HepG2 (cell line): ENCODE data around the gene CD36.

Source experiments
- ATF7-NPFF ChIP-seq: sonication (generic); formaldehyde crosslinking; IDR thresholded peaks from 2 replicates; pipeline ENCODE4 v1.8.1; 2023; ENCODE audit warnings: mild to moderate bottlenecking, low read depth, missing genetic modification reagents, moderate library complexity
- CHD4 ChIP-seq: fragments of 200-600 bp; sonication (generic); IDR thresholded peaks from 2 replicates; pipeline ENCODE4 v1.7.0; 2017; ENCODE audit warnings: mild to moderate bottlenecking, low read length, borderline replicate concordance
- EP300 ChIP-seq, 3 experiments: sonication (generic) in 1 of 3; formaldehyde crosslinking in 1 of 3; IDR thresholded peaks; 2 replicates each; pipeline versions ENCODE4 v1.5.1 to v1.6.1; 2011 to 2020; ENCODE audit warnings: low read depth in 2 of 3, low read length in 2 of 3, borderline replicate concordance in 1 of 3, improper control_type of control experiment in 1 of 3, mild to moderate bottlenecking in 1 of 3, missing genetic modification reagents in 1 of 3, moderate library complexity in 1 of 3
- HDAC2 ChIP-seq: sonication (generic); formaldehyde crosslinking; IDR thresholded peaks from 2 replicates; pipeline ENCODE4 v1.4.0; 2020; ENCODE audit warnings: missing genetic modification reagents
- NR2C2 ChIP-seq: sonication (generic); formaldehyde crosslinking; IDR thresholded peaks from 2 replicates; pipeline ENCODE4 v1.4.0; 2020; ENCODE audit warnings: missing genetic modification reagents, mild to moderate bottlenecking, moderate library complexity, borderline replicate concordance
- POLR2A ChIP-seq, 2 experiments: IDR thresholded peaks; 2 replicates each; pipeline ENCODE4 v1.6.1; 2011; ENCODE audit warnings: low read depth in 2 of 2, low read length in 2 of 2, mild to moderate bottlenecking in 1 of 2, moderate library complexity in 1 of 2; ENCODE audit not compliant: insufficient read depth in 1 of 2
- ZMYM2 ChIP-seq: sonication (generic); formaldehyde crosslinking; IDR thresholded peaks from 2 replicates; pipeline ENCODE4 v1.8.0; 2022; ENCODE audit warnings: mild to moderate bottlenecking, missing genetic modification reagents
- ZNF143 ChIP-seq: sonication (generic); formaldehyde crosslinking; IDR thresholded peaks from 2 replicates; pipeline ENCODE4 v1.4.0; 2020; ENCODE audit warnings: missing genetic modification reagents
- ZNF282 ChIP-seq: fragments of 450-650 bp; IDR thresholded peaks from 2 replicates; pipeline ENCODE4 v1.6.1; 2018; ENCODE audit not compliant: partially characterized antibody
- TF ChIP-seq, protein P1 (sequence below): sonication (generic); formaldehyde crosslinking; IDR thresholded peaks from 2 replicates; pipeline ENCODE4 v1.5.0; 2020; ENCODE audit warnings: mild to moderate bottlenecking, missing genetic modification reagents, moderate library complexity

DNA sequence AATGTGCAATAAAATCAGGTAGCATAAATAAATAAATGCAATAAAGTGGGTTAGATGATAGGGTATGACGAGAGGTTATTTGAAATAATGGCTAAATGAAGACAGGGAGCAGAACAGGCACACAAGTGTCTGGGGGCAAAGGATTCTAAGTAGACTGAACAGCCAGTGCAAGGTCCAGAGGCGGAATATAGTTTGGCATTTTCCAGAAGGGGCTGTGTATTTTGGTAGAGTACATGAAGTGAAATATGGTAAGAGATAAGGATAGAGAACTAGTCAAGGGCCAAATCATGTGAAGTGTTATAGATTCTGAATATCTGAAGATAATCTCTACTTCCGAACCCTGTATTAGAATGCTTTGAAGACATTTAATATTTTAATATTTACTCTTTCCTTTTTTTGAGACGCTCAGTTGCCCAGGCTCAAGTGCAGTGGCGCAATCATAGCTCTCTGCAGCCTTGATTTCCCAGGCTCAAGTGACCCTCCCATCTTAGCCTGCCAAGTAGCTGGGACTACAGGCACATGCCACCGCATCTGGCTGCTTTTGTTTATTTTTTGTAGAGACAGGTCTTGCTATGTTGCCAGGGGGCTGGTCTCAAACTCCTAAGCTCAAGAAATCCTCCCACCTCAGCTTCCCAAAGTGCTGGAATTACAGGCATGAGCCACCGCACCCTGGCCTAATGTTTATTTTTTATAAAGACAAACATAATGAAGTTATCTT lies 44.4 kb upstream of the CD36 start:
- no peak for TF ChIP-seq POLR2A (IDR thresholded peaks at IDR 0.05; ENCODE audit: insufficient read depth in 1 of 2, low read depth in 2 of 2, low read length in 2 of 2)
- TF ChIP-seq ATF7-NPFF (CRISPR knock-in tag) = no peak
- no peak for TF ChIP-seq EP300 (IDR thresholded peaks at IDR 0.05; ENCODE audit: low read depth in 2 of 2, low read length in 2 of 2)
- no peak for TF ChIP-seq EP300 (CRISPR knock-in tag; IDR thresholded peaks at IDR 0.05; ENCODE audit: borderline replicate concordance)
- TF ChIP-seq, protein P1, sequence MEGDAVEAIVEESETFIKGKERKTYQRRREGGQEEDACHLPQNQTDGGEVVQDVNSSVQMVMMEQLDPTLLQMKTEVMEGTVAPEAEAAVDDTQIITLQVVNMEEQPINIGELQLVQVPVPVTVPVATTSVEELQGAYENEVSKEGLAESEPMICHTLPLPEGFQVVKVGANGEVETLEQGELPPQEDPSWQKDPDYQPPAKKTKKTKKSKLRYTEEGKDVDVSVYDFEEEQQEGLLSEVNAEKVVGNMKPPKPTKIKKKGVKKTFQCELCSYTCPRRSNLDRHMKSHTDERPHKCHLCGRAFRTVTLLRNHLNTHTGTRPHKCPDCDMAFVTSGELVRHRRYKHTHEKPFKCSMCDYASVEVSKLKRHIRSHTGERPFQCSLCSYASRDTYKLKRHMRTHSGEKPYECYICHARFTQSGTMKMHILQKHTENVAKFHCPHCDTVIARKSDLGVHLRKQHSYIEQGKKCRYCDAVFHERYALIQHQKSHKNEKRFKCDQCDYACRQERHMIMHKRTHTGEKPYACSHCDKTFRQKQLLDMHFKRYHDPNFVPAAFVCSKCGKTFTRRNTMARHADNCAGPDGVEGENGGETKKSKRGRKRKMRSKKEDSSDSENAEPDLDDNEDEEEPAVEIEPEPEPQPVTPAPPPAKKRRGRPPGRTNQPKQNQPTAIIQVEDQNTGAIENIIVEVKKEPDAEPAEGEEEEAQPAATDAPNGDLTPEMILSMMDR (CRISPR knock-in tag) = no peak
- TF ChIP-seq ZNF282 = no peak
- TF ChIP-seq HDAC2 (CRISPR knock-in tag) = no peak
- no peak for TF ChIP-seq NR2C2 (CRISPR knock-in tag)
- TF ChIP-seq CHD4 = no peak
- TF ChIP-seq ZMYM2 (CRISPR knock-in tag) = no peak
- no peak for TF ChIP-seq ZNF143 (CRISPR knock-in tag)
